Gastroesophageal sphincter (tissue), 3 donors: ENCODE measurements around the gene LAMC2.

Experiments used
- POLR2A ChIP-seq, 2 donors: fragments of 450-650 bp; IDR thresholded peaks; one replicate each; pipeline ENCODE4 v1.6.1; 2017; ENCODE audit warnings: antibody characterized with exemption in 2 of 2, mild to moderate bottlenecking in 2 of 2, moderate library complexity in 1 of 2
- POLR2AphosphoS5 ChIP-seq: sonication (generic); formaldehyde crosslinking; IDR thresholded peaks from one replicate; pipeline ENCODE4 v1.6.1; 2017; ENCODE audit warnings: antibody characterized with exemption
- TF ChIP-seq, protein P1 (sequence below), 4 experiments: fragments of 200-600 bp in 2 of 4; fragments of 450-650 bp in 2 of 4; sonication (generic) in 1 of 4; IDR thresholded peaks; one replicate each; pipeline ENCODE4 v1.5.1; 2017 to 2019; ENCODE audit warnings: antibody characterized with exemption in 4 of 4, mild to moderate bottlenecking in 2 of 4, moderate library complexity in 2 of 4

DNA sequence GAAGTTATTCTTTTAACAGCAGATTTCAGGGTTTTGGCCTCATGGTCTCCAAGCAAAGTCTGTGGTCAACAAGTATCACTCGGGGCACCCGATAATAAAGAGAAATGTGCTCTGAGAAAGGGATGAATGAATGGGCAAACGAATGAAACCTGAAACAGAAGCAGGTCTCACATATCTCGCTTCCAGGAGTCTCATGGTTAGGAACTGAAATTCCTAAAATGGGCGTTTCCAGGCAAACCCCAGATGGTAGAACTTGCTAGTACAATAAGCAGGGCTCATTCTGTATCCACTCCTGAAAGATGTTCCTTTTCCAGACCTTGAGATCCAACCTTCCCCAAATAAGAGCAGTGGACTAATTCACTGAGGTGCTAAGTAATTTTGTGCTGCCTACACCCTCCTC lies 87.2 kb downstream of the LAMC2 start:
- TF ChIP-seq POLR2A (IDR thresholded peaks at IDR 0.05) (no peak), POLR2AphosphoS5 (no peak)
- TF ChIP-seq, protein P1, sequence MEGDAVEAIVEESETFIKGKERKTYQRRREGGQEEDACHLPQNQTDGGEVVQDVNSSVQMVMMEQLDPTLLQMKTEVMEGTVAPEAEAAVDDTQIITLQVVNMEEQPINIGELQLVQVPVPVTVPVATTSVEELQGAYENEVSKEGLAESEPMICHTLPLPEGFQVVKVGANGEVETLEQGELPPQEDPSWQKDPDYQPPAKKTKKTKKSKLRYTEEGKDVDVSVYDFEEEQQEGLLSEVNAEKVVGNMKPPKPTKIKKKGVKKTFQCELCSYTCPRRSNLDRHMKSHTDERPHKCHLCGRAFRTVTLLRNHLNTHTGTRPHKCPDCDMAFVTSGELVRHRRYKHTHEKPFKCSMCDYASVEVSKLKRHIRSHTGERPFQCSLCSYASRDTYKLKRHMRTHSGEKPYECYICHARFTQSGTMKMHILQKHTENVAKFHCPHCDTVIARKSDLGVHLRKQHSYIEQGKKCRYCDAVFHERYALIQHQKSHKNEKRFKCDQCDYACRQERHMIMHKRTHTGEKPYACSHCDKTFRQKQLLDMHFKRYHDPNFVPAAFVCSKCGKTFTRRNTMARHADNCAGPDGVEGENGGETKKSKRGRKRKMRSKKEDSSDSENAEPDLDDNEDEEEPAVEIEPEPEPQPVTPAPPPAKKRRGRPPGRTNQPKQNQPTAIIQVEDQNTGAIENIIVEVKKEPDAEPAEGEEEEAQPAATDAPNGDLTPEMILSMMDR (IDR thresholded peaks at IDR 0.05): no peak
